HL-60/S4 treated with retinoic acid at 250 ng/mL for 4 days and 3 days (cell line): ENCODE data around the gene COPG2.

ENCODE experiments used
- in situ Hi-C: fragments of 300-500 bp; cut with MboI; formaldehyde crosslinking; loops from 2 replicates; pipeline ENCODE4 v1.7.0; 2022; ENCODE audit warnings: low sequenced_read_pairs

The COPG2 gene

GRCh38 chr7:130479716-130480400 lies 188.7 kb downstream of the COPG2 start:
- in situ Hi-C loops, result no loop called here

GRCh38 chr7:130478991-130479390 lies 189.6 kb downstream of the COPG2 start:
- in situ Hi-C loops, result no loop called here

GRCh38 chr7:130476297-130477150 lies 192.0 kb downstream of the COPG2 start:
- in situ Hi-C loops, result no loop called here

GRCh38 chr7:130475776-130476175 lies 192.8 kb downstream of the COPG2 start:
- in situ Hi-C loops, result no loop called here

- in situ Hi-C loops, result no loop called here
Measured at GRCh38 chr7:130473876-130474275, 194.7 kb downstream of the COPG2 start.

GRCh38 chr7:130473289-130473688 lies 195.3 kb downstream of the COPG2 start:
- in situ Hi-C loops, result no loop called here

GRCh38 chr7:130471974-130472373 lies 196.6 kb downstream of the COPG2 start:
- in situ Hi-C loops, result no loop called here

GRCh38 chr7:130468612-130469011 lies 199.9 kb downstream of the COPG2 start:
- in situ Hi-C loops, result no loop called here

- in situ Hi-C loops, result no loop called here
Measured at GRCh38 chr7:130463553-130464434, 204.8 kb downstream of the COPG2 start.

GRCh38 chr7:130461272-130461671 lies 207.3 kb downstream of the COPG2 start:
- in situ Hi-C loops, result no loop called here

- in situ Hi-C loops, result no loop called here
Measured at GRCh38 chr7:130458257-130458656, 210.3 kb downstream of the COPG2 start.
